ENCODE data around the gene JARID2. TPM values are rescaled to one million over a fixed set of nuclear protein-coding genes. Genes with fewer than 3 reads are reported as not detected.

JARID2 gene
- total RNA-seq, 6 experiments from 2014 or later: 2.5 to 3.9 (median 3.0) TPM

DNA sequence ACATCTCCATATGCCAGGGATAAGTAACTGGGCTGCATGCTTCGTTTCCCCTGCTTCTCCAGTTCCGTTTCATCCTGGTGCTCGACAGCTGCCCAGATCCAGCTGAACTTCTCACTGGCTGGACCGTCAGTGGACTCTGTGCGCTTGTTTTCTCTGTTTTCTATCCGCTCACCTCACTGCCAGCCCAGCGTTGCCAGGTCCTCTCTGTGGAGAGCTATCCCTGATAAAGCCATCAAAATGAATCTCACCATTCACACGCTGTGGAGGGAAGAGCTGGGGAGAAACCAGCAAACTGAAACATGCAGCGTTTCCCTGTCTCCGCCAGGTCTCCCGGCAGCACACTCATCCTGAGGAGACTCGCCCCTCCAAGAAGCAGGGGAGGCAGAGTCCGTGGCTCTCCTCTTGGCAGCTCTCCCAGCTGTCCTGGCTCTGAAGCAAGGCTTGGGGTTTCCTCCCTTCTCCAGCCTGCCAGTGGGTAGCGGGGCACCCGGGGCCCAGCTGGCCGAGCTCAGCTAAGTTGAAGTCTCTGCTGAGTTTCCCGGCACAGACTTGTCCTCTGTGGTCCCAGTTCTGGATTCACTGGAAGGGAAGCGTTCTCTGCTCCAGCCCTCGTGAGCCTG, 256.1 kb downstream of the JARID2 start:
- ATAC-seq (no peak), DNase-seq (no peak)
- WGBS (ENCODE audit: insufficient coverage, low coverage, low lambda C conversion rate, missing lambda C conversion rate): 74% methylated on average over 9 of the region's 19 CpGs
- intact Hi-C loops (cut with DNase I): no loop called here
- Histone ChIP-seq H3K36me3 (peaks cover 0 to 16% (median 0%) of the 10 kb centered on the region in 4 donors), H3K4me1 (peaks cover 0 to 22% (median 6%) of the 10 kb centered on the region in 4 donors), H3K27me3 (no peaks in the 10 kb centered on the region), H3K4me3 (no peak overlapping the region), H3K9me3 (no peaks in the 10 kb centered on the region), H3K27ac (no peak overlapping the region)
- no peak for TF ChIP-seq POLR2A (IDR thresholded peaks at IDR 0.05)
- TF ChIP-seq, protein P1, sequence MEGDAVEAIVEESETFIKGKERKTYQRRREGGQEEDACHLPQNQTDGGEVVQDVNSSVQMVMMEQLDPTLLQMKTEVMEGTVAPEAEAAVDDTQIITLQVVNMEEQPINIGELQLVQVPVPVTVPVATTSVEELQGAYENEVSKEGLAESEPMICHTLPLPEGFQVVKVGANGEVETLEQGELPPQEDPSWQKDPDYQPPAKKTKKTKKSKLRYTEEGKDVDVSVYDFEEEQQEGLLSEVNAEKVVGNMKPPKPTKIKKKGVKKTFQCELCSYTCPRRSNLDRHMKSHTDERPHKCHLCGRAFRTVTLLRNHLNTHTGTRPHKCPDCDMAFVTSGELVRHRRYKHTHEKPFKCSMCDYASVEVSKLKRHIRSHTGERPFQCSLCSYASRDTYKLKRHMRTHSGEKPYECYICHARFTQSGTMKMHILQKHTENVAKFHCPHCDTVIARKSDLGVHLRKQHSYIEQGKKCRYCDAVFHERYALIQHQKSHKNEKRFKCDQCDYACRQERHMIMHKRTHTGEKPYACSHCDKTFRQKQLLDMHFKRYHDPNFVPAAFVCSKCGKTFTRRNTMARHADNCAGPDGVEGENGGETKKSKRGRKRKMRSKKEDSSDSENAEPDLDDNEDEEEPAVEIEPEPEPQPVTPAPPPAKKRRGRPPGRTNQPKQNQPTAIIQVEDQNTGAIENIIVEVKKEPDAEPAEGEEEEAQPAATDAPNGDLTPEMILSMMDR (IDR thresholded peaks at IDR 0.05): no peak

DNA sequence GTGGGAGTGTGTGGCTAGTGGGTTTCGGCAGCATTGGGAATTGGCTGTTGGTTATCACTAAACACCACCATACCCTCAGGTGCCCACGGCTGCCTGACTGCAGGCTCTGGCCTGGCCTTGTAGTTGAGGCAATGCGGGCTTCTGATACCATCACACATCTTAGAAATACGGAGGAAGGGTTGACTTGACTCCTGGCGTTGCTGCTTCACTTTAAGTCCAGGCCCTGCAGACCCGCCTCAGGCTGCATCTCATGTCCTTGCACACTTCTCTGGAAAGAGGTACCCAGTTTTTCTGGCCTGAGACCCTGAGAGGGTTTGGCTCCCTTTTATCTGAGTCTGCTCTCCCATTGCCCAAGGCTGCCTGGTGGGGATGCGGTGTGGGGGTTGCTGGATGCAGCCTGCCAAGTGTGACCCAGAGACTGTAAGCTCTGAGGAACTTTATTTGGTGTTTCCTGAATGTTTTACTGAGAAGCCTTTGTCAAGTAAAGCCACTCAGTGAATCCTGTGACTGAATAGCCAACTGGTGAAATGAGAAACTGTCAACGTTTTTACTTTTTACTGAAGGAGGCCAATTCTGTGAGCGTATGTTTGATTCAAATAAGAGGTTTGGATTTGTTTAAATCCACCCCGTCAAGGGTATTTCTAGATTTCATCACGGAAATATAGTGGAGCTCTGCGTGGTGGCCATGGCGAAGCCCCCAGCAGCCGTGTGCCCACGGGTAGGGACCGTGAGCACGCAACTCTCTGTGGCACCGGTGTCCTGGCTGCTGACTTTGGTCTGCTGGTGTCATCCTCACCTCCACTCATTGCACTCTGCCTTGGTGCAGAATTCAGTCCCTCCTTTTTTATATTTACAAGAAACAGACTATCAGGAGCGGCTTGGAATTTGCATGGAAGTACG, 256.8 kb downstream of the JARID2 start:
- DNase-seq: no peak
- no peaks in the 10 kb centered on the region for H3K27me3 ChIP-seq
- H3K4me1 ChIP-seq: peaks cover 0 to 22% (median 6%) of the 10 kb centered on the region in 4 donors
- no peak for TF ChIP-seq POLR2A (IDR thresholded peaks at IDR 0.05)
- TF ChIP-seq, protein P1 (IDR thresholded peaks at IDR 0.05): no peak
- H3K27ac ChIP-seq: no peak overlapping the region
- intact Hi-C loops (cut with DNase I): no loop called here
- no peaks in the 10 kb centered on the region for H3K9me3 ChIP-seq
- H3K36me3 ChIP-seq: peaks cover 0 to 20% (median 0%) of the 10 kb centered on the region in 4 donors
- H3K4me3 ChIP-seq: no peak overlapping the region
- no peak for ATAC-seq
- 86% methylated on average over 14 of the region's 20 CpGs for WGBS (ENCODE audit: insufficient coverage, low coverage, low lambda C conversion rate, missing lambda C conversion rate)

DNA sequence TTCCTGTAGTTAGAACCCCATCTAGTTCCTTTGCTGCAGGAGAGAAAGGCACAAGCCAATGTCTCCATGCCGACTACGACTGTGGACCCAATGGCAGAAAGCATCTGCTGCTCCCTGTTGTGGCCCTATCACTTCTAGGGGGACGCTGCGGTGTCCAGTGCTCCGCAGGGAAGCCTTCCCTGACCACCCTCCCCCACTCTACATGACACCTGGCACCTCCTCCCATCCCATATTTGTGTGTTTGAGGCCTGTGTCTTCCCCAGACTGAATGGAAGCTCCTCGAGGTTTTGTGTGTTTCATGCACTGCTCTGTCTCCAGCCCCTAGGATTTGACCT, 257.4 kb downstream of the JARID2 start:
- intact Hi-C loops (cut with DNase I): no loop called here
- WGBS (ENCODE audit: insufficient coverage, low coverage, low lambda C conversion rate, missing lambda C conversion rate): 79% methylated on average over 3 of the region's 6 CpGs
- peaks cover 0 to 20% (median 2%) of the 10 kb centered on the region in 4 donors for H3K36me3 ChIP-seq

DNA sequence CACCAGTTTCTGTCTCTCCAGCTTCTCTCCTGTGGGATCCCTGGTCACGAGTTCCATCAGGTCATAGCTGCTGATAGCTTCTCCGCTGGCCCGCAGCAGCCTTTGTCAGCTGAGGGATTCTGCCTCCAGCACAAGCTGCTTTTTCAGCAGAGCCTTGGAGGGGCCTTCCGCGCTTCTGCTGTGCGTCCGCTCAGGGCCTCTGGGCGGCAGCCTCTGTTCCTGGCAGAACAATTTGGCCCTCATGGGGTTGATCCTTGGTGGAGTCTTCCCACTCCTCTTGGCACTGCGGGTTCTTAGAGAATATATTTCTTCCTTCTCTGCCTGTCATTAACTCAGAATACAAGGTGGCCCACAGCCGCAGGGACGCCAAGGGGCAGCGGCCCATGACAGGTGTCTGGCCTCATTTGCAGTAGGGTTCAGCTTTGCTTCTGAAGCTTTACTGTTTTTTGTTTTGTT, 258.2 kb downstream of the JARID2 start:
- no peak for TF ChIP-seq POLR2A (IDR thresholded peaks at IDR 0.05)
- DNase-seq (no peak), ATAC-seq (no peak)
- Histone ChIP-seq H3K9me3 (no peaks in the 10 kb centered on the region), H3K4me1 (peaks cover 0 to 22% (median 6%) of the 10 kb centered on the region in 4 donors), H3K4me3 (peak overlapping the region in 1 of 3 donors; percentile 21), H3K27ac (peak overlapping the region; percentile 6 to 55 (median 50)), H3K27me3 (no peaks in the 10 kb centered on the region), H3K36me3 (peaks cover 0 to 18% (median 3%) of the 10 kb centered on the region in 4 donors)
- intact Hi-C loops (cut with DNase I): no loop called here
- 84% methylated on average over 7 of the region's 12 CpGs for WGBS (ENCODE audit: insufficient coverage, low coverage, low lambda C conversion rate, missing lambda C conversion rate)

More for the DNA sequence above, 257.4 kb downstream of the JARID2 start:
- Histone ChIP-seq H3K9me3 (no peaks in the 10 kb centered on the region), H3K27me3 (no peaks in the 10 kb centered on the region), H3K27ac (no peak overlapping the region), H3K4me1 (peaks cover 0 to 22% (median 6%) of the 10 kb centered on the region in 4 donors), H3K4me3 (no peak overlapping the region)
- no peak for ATAC-seq
- DNase-seq: no peak
- TF ChIP-seq, protein P1 (IDR thresholded peaks at IDR 0.05): no peak
- no peak for TF ChIP-seq POLR2A (IDR thresholded peaks at IDR 0.05)
